Measurements from ENCODE around the gene PDGFC.

GRCh38 chr4:156953001-156953400 lies 18.6 kb downstream of the PDGFC start:
- TF ChIP-seq SP1 (IDR thresholded peaks at IDR 0.05; ENCODE audit: low read depth) = no peak
- no peak for TF ChIP-seq CTCF (IDR thresholded peaks at IDR 0.05 in 2 of 3, conservative IDR thresholded peaks at IDR 0.05 in 1 of 3; ENCODE audit: borderline replicate concordance in 1 of 3, insufficient read depth in 1 of 3, low read depth in 2 of 3, low read length in 2 of 3)
- no peak for TF ChIP-seq EZH2 (IDR thresholded peaks at IDR 0.05)
- no peak for TF ChIP-seq RAD21 (IDR thresholded peaks at IDR 0.05; ENCODE audit: low read depth)
- TF ChIP-seq ZNF274 (IDR thresholded peaks at IDR 0.05; ENCODE audit: low read depth, low read length) = no peak
